GOT3 (cell line): Measurements from ENCODE around the gene MAMSTR.
A peak's percentile ranks its signal among the peaks of the same experiment; 100 is the strongest.
"Not testable (repeated sequence)": the region's sequence is repeated elsewhere in the genome, so short reads cannot be mapped to it uniquely, and the experiment has no call there.

Experiments used
- DNase-seq: peaks from one replicate; lab custom pipeline; 2025; ENCODE audit warnings: mixed read lengths; lab: John Stamatoyannopoulos, UW

The MAMSTR gene

DNA sequence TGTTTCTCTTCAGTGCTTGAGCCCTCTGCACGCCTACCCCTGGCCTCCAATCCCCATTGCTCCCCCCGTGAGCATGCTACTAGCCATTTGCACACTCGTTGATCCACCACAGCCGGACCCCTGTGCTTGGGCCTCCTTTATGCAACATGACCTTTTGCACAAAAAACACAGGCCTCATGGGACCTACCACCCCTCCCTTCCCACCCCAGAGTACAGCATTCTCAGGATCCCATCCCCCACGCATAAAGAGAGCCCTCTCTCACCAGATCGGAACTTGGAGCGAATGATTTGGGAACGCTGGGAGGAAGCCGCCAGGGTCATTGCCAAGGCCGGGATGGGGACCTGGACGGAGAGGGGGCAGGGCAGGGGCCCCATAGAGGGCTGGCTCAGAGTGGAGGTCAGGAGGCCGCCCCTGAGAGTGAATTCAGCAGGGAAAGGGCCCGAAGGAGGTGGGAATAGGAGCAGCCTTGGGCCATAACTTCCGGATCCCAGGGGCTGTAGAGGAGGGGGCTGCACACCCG lies 754 bp downstream of the MAMSTR start:
- no peak for DNase-seq

DNA sequence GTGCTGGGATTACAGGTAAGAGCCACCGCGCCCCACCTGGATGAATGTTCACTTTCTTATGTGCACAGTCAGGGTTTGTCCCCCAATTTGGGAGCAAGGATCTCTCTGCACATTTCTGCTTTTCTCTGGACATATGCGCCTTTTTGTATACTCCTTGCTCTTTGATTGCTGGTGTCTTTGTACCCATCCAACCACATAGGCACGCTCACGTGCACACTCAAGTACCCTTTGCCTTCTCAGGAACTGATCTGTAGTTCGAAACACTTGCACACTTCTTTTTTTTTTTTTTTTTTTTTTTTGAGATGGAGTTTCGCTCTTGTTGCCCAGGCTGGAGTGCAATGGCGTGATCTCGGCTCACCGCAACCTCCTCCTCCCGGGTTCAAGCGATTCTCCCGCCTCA lies 1.4 kb downstream of the MAMSTR start:
- not testable (repeated sequence) for DNase-seq

DNA sequence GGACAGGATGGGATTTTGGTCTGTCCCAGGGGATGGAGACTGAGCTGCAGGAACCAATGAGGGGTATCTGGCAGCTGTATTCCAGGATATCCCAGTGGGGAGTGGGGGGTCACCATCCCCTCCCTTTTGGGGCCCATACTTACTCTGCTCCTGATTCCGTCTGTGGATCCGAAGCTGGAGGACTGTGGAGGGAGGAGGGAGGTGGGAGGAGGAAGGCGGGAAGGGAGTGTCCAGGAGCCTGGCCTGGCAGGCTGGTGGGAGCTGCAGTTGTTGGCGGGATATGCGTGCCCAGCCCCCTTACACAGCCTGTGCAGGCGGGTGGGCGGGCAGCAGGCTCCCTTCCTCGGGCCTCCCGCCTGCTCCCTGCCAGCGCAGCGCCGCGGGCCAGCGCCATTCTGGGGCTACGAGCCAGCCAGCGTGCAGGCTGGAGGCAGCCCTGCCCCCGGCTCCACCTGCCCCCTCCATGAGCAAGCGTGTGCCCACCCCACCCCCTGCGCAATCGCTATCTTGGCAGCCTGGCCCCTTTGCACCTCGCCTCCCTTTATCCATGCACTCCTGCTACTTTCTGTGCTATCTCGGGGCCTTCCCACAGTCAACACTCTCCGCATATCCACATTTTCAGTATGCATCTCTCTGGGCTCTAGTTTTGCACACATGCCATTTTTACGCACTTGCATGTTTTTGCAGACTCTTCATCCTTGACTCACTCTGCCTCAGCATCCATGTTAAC lies 2.8 kb downstream of the MAMSTR start:
- DNase-seq: no peak

DNA sequence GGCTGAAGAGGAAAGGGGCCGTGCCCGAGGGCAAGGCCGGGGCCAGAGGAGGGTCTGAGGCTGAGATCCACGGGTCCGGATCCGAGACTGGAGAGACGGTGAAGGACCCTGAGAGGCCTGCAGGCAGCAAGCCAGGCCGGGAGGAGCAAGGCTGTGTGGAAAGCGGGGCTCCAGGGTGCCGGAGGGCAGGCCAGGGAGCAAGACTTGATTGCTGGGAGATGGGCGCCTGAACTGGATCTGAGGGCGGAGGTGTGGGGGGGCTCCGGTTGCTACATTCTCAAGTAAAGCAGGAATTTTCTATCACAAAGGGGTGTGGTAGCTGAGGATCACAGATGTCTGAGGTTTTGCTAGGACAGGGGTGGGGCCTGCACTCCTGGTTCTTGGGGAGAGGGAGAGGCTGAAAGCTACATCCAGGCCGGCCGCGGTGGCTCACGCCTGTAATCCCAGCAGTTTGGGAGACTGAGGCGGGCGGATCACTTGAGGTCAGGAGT lies 3.8 kb downstream of the MAMSTR start:
- no peak for DNase-seq

DNA sequence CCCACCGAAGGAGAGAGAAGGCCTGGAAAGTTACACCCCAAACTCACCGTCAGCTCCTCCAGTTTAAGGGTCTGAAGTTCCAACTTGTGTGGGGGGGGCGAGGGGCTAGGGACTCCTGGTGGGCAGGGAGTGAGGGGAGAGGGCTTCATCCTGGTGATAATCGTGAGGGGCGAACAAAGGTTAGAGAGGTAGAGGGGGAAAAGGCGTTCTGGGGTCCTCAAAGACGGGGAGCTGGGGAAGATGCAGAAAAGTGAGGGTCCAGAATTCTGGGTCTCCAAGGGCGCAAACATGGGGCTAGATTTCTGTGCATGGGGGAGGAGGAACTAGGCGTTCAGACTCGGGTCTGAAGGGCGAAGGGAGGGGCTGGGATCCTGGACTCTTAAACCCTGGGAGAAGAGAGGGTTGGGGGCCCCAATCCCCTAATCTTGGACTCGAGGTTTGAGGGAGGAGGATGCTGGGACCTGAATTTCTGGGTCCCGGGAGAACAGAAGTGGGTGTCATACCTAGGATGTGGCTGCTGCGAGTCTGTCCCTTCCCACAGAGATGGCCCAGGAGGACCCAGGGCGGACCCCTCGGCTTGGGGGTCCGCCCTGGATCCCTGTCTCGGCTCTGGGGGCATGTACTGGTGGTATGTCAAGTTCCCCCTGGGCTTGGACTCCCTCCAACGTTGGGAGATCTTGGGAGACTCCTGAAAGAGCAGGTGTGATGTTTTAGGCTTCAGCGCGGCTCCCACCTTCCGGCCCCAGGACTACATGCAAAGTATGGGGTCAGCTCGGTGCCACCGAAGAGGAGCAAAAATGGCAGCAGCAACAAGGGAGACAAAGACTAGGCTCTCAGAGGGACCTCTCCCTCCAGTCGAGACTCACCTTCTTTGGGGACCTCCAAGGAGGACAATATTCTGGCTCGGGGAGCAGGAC lies 4.5 kb downstream of the MAMSTR start:
- DNase-seq: no peak

DNA sequence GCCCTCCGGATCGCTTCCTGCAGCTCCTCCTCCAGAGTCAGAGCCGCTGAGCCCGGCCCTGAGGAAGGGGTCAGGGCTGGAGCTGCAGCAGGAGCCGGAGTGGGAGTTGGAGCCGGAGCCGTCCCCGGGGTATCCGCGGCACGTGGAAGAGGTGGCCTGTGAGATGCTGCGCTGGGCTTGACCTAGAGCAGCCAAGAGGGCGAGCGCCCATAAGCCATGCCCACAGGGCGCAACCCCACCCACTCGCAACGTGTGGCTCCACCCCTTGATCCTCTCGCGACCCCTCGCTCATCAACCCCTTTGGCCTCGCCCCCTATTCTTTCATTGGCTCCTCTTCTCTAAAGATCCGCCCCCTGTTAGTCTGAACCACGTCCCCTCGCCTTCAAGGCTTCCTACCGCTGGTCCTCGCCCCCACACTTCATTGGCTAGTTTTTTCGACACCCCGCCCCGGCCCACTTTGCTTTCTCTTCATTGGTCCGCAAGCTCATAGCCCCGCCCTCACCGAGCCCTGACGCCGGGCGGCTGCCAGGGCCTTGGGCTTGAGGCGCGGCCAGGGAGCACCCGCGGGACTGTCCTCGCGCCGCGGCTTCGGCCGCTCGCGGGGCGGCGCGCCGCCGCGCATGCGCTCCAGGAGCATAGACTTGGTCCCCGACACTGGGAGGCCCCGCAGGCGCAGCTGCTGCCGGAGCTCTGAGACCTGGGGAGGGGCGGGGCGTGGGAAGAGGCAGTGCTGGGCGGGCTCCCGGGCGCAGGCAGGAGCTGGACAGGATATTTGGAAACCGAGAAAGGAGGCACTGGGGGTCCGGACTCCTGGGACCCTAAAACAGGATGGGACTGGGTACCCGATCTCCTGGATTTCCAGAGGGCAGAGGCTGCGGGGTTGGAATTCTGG lies 5.4 kb downstream of the MAMSTR start:
- peak; percentile 94 for DNase-seq

DNA sequence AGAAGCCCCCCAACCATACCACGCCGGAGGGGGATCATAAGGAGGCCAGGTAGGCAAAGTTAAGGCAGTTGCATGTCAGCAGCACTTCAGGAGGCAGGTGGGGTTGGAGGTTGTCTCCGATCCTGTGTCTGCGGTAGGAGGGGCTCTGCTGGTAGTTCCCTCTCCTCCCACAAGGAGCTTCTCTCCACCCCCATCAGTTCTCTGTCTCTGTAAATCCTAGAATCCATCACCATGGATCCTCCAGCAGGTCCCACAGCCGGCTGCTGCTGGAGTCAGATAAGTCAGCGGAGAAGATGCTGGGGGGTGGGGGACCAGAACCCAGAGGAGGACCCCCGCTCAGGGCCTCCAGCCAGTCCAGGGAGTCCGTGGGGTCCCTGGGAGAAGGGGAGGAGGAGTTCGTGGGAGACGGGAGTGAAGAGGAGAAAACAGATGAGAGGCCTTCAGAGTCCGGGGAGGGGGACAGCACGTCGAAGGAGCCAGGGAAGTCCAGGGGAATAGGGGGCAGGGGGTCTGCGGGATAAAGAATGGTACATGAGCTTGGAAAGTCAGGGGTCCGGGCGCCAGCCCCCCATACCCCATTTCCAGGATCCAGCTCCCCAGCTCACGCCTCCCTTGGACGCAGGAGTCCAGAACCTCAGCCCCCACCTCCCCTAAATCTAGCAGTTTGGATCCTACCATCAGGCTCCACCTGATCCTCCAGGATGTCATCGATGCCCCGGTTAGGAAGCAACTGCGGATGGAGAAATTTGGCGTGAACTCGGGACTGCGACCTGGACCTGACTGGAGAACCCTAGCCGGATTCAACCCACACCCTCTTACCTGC lies 6.3 kb downstream of the MAMSTR start:
- no peak for DNase-seq

DNA sequence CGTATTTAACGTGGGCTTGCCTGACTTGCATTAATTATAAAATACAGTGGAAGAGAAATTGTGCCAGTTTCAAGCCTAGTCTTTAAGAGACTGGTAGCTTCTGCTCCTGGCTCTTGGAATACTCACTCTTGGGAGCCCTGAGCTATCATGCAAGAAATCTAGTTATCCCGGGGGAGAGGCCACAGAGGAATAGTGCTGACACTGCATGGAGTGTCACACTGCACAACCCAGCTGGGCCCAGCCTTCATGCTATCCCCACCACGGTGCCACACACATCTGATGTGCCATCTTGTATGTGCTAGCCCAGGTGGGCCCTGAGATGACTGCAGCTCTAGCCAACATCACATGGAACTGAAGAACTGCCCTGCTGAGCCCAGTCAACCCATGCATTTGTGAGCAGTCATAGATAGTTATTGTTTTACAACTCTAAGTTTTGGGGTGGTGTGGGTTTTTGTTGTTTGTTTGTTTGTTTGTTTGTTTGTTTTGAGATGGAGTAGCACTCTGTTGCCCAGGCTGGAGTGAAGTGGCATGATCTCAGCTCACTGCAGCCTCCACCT lies 8.3 kb downstream of the MAMSTR start:
- no peak for DNase-seq

DNA sequence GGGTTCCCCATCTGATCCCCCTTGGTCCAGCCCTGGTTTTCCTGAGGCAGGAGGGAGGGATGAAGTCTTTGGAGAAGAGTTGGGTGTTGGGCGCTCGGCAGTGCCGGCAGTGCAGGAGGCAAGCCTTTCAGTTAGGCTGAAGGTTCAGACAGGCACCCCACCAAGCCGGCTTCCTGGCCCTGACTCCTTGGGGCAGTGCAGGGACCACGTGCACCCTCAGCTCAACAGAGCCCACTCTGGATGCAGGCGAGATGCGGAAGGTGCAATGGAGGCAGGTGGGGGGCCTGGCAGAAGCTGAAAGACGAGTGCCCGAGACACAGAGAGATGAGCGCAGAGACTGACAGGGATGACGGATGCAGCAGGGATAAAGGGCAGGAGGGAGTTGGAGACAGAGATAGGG lies 11.1 kb downstream of the MAMSTR start:
- no peak for DNase-seq

DNA sequence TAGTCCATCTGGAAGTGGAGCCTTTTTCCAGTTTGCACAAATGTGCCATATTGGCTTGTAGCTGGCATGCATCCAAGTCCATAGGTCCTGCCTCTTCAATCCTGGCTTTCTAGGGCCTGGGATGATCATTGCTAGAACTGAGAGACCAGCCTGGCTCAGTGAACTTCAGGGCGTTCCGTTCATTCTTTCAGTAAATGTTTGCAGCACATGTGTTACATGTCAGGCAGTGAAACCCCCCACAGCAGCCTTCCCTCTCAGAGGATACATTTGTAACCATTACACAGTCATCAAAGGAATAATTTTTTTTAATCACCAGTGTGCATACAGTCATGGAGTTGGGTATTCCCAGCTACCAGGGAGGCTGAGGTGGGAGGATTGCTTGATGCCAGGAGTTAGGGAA lies 14.1 kb downstream of the MAMSTR start:
- no peak for DNase-seq

DNA sequence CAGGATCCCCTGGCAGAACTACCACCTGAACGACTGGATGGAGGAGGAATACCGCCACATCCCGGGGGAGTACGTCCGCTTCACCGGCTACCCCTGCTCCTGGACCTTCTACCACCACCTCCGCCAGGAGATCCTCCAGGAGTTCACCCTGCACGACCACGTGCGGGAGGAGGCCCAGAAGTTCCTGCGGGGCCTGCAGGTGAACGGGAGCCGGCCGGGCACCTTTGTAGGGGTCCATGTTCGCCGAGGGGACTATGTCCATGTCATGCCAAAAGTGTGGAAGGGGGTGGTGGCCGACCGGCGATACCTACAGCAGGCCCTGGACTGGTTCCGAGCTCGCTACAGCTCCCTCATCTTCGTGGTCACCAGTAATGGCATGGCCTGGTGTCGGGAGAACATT lies 16.2 kb downstream of the MAMSTR start:
- no peak for DNase-seq

DNA sequence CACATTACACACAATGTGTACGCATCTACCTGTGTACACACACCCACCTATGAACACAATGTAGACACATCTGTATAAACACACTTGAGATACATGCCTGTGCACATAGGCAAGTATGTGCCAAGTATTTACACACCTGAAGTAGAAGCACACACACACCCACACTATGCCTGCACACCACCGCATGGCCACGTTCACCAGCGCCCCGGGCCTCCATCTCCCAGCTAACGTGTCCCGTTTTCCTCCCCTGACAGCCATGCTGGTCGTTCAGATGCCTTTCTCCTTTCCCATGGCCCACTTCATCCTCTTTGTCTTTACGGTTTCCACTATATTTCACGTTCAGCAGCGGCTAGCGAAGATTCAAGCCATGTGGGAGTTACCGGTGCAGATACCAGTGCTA lies 16.8 kb downstream of the MAMSTR start:
- no peak for DNase-seq

DNA sequence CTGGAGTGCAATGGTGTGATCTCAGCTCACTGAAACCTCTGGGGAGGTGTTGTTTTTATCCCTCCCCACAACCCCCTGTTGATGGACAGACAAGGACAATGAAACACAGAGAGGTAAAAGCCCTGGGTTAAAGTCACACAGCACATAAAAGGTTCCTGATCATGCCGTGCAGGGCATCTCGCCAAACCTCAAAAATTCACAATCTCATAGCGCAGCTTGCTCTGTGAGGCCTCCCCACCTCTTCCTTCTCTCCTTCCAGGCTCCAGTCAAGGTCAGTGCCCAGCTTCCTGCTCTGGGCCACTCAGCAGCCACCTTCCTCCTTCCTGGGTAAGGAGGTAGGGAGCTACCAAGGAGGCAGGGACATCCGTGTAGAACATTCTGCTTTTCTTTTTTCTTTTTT lies 21.5 kb downstream of the MAMSTR start:
- no peak for DNase-seq

DNA sequence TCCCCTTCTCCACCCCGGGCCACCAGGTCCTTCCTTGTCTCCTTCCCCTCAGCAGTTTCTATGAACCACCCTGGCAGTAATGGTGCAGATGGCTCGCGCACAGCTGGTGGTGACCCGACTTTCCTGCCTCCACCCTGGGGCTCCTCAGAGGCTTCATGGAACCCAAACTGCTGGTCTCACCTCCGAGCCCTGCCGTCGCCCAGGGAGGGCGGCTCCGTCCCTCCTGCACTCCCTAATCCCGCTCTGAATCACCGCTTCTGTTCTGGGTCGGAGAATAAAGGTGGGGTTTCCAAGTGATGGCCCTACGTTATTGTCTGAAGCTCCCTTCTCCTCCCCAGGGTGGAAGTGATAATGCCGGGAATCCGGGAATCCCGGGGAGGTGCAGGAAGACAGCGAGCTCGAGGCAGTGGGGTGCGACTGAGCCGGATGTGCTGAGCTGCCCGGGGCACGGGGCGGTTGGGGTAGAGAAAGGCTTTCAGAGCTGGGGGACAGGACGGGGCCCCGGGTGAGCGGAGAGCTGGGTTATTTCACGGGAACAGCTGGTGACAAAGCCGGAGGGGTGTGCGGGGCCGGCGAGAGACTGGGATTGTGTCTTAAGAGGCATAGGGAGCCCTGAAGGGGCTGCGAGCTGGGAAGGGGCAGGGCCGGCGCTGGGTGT lies 23.0 kb downstream of the MAMSTR start:
- DNase-seq: no peak

DNA sequence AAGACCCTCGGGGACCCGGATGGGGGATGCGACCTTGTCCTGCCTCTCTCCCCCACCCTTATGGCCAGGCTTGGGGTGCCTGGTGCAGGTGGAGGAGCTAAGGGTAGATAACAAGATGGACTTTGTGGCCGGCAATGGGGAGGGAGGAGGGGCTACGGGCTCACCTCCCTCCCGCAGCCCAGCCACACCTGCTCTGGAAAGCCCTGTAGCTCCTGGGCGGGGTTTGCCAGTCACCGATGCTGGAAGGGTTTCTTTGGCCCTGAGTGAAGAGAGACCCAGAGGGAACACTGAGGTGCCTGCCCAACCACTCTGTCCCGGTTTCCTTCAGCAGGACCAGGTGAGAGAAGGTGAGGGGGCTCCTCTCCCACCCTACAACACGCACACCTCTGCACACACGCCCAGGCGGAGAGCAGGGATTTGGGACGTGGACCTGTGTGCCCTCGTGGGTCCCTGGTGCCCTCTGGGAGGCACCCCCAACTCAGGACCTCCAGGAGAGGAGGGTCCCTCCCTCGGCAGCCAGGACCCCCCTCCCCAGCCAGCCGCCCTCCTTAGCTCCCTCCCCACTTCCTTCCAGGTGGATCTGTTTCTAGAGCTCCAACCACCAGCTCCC lies 23.7 kb downstream of the MAMSTR start, which contains the start of gene FUT2:
Gene FUT2 (plus strand): TSS at position 229 of the 610 bp plus-strand sequence. CDS start 6,986 bp downstream, outside the sequence.
- DNase-seq: no peak

DNA sequence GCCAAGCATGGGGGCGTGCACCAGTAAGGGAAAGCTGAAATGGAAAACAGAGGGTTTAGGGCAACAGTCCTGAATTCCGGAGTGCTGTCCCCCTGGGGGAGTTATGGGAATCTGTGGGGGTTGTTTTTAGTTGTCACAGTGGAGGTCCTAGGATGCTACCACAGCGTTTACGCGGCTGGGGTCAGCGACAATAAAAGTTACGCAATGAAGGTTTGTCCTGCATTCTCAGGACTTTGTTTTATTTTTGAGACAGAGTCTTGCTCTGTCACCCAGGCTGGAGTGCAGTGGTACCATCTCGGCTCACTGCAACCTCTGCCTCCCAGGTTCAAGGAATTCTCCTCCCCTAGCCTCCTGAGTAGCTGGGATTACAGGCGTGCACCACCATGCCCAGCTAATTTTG lies 25.9 kb downstream of the MAMSTR start:
- DNase-seq: not testable (repeated sequence)

DNA sequence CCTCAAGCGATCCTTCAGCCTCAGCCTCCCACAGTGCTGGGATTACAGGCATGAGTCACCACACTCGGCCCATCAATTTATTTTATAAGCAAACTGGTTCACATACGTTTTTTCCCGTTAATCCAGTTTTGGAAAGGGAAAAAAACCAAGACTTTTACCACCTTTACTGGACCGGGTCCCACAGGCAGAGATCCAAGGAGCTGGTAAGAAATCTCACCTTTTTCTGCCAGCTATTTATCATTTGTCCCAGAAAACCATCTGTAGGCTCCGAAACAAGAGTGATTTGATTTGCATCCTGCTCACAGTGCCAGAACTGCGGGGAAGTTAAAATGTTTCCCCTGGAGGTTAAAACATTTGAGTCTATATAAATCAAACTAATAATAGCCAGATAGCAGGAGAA lies 30.1 kb downstream of the MAMSTR start:
- DNase-seq: no peak

DNA sequence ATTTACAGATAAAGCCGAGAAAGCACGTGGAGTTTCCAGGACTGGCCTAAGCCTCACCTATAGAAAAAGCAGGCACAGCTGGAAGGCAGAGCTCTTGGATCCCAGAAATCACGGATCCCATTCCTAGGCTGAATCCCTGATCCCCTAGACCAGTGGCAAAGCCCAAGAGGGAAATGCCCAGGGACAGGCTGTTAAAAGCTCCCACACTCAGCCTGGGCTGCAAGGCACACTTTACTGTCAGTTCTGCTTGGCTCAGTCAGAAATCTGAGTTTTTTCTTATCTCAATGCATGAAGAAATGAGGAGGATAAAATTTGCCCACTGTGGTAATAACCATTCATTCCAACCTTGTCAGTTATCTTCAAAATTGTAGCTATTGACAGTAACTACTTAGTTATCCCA lies 31.7 kb downstream of the MAMSTR start:
- DNase-seq: no peak

DNA sequence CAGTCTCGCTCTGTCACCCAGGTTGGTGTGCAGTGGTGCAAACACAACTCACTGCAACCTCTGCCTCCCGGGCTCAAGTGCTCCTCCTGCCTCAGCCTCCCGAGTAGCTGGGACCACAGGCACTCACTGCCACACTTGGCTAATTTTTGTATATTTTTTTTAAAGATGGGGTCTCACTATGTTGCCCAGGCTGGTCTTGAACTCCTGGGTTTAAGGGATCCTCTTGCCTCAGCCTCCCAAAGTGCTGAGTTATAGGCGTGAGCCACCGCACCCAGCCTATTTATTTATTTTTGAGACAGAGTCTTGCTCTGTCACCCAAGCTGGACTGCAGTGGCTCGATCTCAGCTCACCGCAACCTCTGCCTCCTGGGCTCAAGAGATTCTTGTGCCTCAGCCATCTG lies 32.9 kb downstream of the MAMSTR start:
- not testable (repeated sequence) for DNase-seq

DNA sequence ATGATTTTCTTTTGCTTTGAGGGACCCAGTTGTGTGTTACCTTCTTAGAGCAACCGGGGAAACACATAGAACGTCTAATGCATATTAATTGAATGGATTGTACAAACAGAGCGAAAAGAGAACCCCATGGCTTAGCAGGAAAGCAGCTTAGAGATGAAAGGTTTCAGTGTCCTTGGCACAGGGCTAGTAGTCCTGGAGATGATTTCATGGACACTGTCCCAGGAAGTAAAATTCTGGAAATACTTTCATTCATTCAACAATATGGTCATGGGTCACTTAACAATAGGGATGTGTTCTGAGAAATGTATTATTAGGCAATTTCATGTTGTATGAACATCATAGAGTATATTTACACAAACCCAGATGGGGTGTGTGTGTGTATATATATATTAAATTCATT lies 33.4 kb downstream of the MAMSTR start:
- no peak for DNase-seq
